Hepatocyte (in vitro differentiated cells): ENCODE data around the gene ADAMTS8. TPM values are rescaled to one million over a fixed set of nuclear protein-coding genes. Genes with fewer than 3 reads are reported as not detected.
"Not testable (repeated sequence)": the region's sequence is repeated elsewhere in the genome, so short reads cannot be mapped to it uniquely, and the experiment has no call there.

Source experiments
- DNase-seq: peaks from one replicate; pipeline ENCODE4 v3.0.0-alpha.2; 2016; ENCODE audit warnings: low spot score
- H2AFZ ChIP-seq: fragments of 200-600 bp; sonication (generic); 2 replicates; pipeline ENCODE4 v1.6.0; 2016; ENCODE audit warnings: antibody characterized with exemption, mild to moderate bottlenecking
- H3K27ac ChIP-seq: fragments of 200-600 bp; sonication (generic); 2 replicates; pipeline ENCODE4 v1.5.1; 2016; ENCODE audit warnings: mild to moderate bottlenecking
- H3K27me3 ChIP-seq: fragments of 200-600 bp; sonication (generic); 2 replicates; pipeline ENCODE4 v1.6.1; 2016
- H3K36me3 ChIP-seq: fragments of 200-600 bp; sonication (generic); replicated peaks from 2 replicates; pipeline ENCODE4 v1.5.1; 2016; ENCODE audit warnings: low read depth; ENCODE audit not compliant: insufficient read depth
- H3K4me1 ChIP-seq: fragments of 200-600 bp; sonication (generic); 2 replicates; pipeline ENCODE4 v1.5.1; 2016; ENCODE audit warnings: mild to moderate bottlenecking, moderate library complexity; ENCODE audit not compliant: insufficient read depth
- H3K4me2 ChIP-seq: fragments of 200-600 bp; sonication (generic); 2 replicates; pipeline ENCODE4 v1.6.0; 2016
- H3K4me3 ChIP-seq: fragments of 200-600 bp; sonication (generic); 2 replicates; pipeline ENCODE4 v1.5.1; 2016; ENCODE audit warnings: mild to moderate bottlenecking
- H3K79me2 ChIP-seq: fragments of 200-600 bp; sonication (generic); 2 replicates; pipeline ENCODE4 v1.6.0; 2017; ENCODE audit warnings: mild to moderate bottlenecking
- H3K9me2 ChIP-seq: fragments of 200-600 bp; sonication (generic); replicated peaks from 2 replicates; pipeline ENCODE4 v1.6.0; 2017; ENCODE audit warnings: mild to moderate bottlenecking; ENCODE audit not compliant: insufficient read depth
- H3K9me3 ChIP-seq: fragments of 200-600 bp; sonication (generic); 2 replicates; pipeline ENCODE4 v1.5.1; 2016; ENCODE audit warnings: low read depth, mild to moderate bottlenecking
- H4K20me1 ChIP-seq: fragments of 200-600 bp; sonication (generic); 2 replicates; pipeline ENCODE4 v1.6.0; 2016; ENCODE audit warnings: mild to moderate bottlenecking; ENCODE audit not compliant: insufficient read depth, poor library complexity, severe bottlenecking
- CTCF ChIP-seq: fragments of 200-600 bp; sonication (generic); IDR thresholded peaks from 2 replicates; pipeline ENCODE4 v1.5.1; 2016; ENCODE audit warnings: antibody characterized with exemption, mild to moderate bottlenecking; ENCODE audit not compliant: poor library complexity
- EZH2 ChIP-seq: fragments of 200-600 bp; sonication (generic); IDR thresholded peaks from 2 replicates; pipeline ENCODE4 v1.6.1; 2016; ENCODE audit warnings: antibody characterized with exemption, mild to moderate bottlenecking, borderline replicate concordance
- EZH2phosphoT487 ChIP-seq: fragments of 200-600 bp; sonication (generic); IDR thresholded peaks from one replicate; pipeline ENCODE4 v1.6.1; 2018; ENCODE audit warnings: antibody characterized with exemption, mild to moderate bottlenecking, low read depth, moderate library complexity; ENCODE audit not compliant: unreplicated experiment, severe bottlenecking
- WGBS: methylation state at CpG from one replicate; pipeline ENCODE4 v1.1.6; 2016; ENCODE audit warnings: low lambda C conversion rate; ENCODE audit errors: missing lambda C conversion rate; 5-methylcytosine and 5-hydroxymethylcytosine counted together
- polyA plus RNA-seq: library from polyadenylated mRNA; unstranded; fragments of >200 nt; fragmentation: Nextera tagmentation; extraction: Ambion mirVana; gene quantifications from 2 replicates; pipeline ENCODE4 v1.2.1, GENCODE V29; 2016
- total RNA-seq: library from RNA; depleted of rRNA; stranded (reverse); fragments of >200 nt; gene quantifications from 2 replicates; pipeline ENCODE4 v1.2.3, GENCODE V29; 2014

ADAMTS8 gene
- total and polyA plus RNA-seq, 2 experiments from 2014 or later: 1.7 to 2.3 TPM

- Histone ChIP-seq H3K4me2 (no peak overlapping the region), H3K4me3 (no peak overlapping the region), H4K20me1 (no peaks in the 10 kb centered on the region), H3K36me3 (no peaks in the 10 kb centered on the region), H3K4me1 (no peaks in the 10 kb centered on the region), H3K27ac (no peak overlapping the region), H3K79me2 (no peaks in the 10 kb centered on the region), H3K9me3 (no peaks in the 10 kb centered on the region), H2AFZ (no peak overlapping the region), H3K9me2 (no peaks in the 10 kb centered on the region), H3K27me3 (peaks cover 3% of the 10 kb centered on the region)
- WGBS: 89% methylated on average over 2 of the region's 2 CpGs
- TF ChIP-seq EZH2: no peak
- TF ChIP-seq EZH2phosphoT487: no peak
- DNase-seq: no peak
These were observed 13.3 kb upstream of the ADAMTS8 start for GRCh38 chr11:130441719-130442118.

GRCh38 chr11:130439876-130440275 lies 11.5 kb upstream of the ADAMTS8 start:
- Histone ChIP-seq H3K4me2 (no peak overlapping the region), H3K79me2 (no peaks in the 10 kb centered on the region), H4K20me1 (no peaks in the 10 kb centered on the region), H2AFZ (no peak overlapping the region), H3K4me1 (peaks cover 11% of the 10 kb centered on the region), H3K9me2 (no peaks in the 10 kb centered on the region), H3K9me3 (no peaks in the 10 kb centered on the region), H3K27me3 (no peaks in the 10 kb centered on the region), H3K36me3 (no peaks in the 10 kb centered on the region), H3K27ac (no peak overlapping the region), H3K4me3 (no peak overlapping the region)
- no peak for DNase-seq
- WGBS: 90% methylated on average over 6 of the region's 6 CpGs
- TF ChIP-seq EZH2 (no peak), EZH2phosphoT487 (no peak), CTCF (no peak)

GRCh38 chr11:130439160-130439519 lies 10.7 kb upstream of the ADAMTS8 start:
- H3K27ac ChIP-seq: no peak overlapping the region
- H3K9me2 ChIP-seq: no peaks in the 10 kb centered on the region
- H3K36me3 ChIP-seq: no peaks in the 10 kb centered on the region
- no peaks in the 10 kb centered on the region for H3K79me2 ChIP-seq
- peaks cover 11% of the 10 kb centered on the region for H3K4me1 ChIP-seq
- H3K4me3 ChIP-seq: no peak overlapping the region
- H3K9me3 ChIP-seq: no peaks in the 10 kb centered on the region
- WGBS: 94% methylated on average over 4 of the region's 4 CpGs
- no peaks in the 10 kb centered on the region for H3K27me3 ChIP-seq
- no peak for TF ChIP-seq EZH2phosphoT487
- no peak for TF ChIP-seq EZH2
- no peak for TF ChIP-seq CTCF
- H2AFZ ChIP-seq: no peak overlapping the region
- no peak overlapping the region for H3K4me2 ChIP-seq
- no peaks in the 10 kb centered on the region for H4K20me1 ChIP-seq
- no peak for DNase-seq

GRCh38 chr11:130438401-130439159 lies 10.2 kb upstream of the ADAMTS8 start:
- H3K27me3 ChIP-seq, H2AFZ ChIP-seq, H3K27ac ChIP-seq, DNase-seq, H3K79me2 ChIP-seq, H3K9me2 ChIP-seq, H3K9me3 ChIP-seq, H3K4me2 ChIP-seq, H3K4me3 ChIP-seq, H3K36me3 ChIP-seq, H4K20me1 ChIP-seq: not testable (repeated sequence)
- 84% methylated on average over 10 of the region's 10 CpGs for WGBS
- peaks cover 11% of the 10 kb centered on the region for H3K4me1 ChIP-seq
